ENCODE data around the gene VSTM2B.

DNA sequence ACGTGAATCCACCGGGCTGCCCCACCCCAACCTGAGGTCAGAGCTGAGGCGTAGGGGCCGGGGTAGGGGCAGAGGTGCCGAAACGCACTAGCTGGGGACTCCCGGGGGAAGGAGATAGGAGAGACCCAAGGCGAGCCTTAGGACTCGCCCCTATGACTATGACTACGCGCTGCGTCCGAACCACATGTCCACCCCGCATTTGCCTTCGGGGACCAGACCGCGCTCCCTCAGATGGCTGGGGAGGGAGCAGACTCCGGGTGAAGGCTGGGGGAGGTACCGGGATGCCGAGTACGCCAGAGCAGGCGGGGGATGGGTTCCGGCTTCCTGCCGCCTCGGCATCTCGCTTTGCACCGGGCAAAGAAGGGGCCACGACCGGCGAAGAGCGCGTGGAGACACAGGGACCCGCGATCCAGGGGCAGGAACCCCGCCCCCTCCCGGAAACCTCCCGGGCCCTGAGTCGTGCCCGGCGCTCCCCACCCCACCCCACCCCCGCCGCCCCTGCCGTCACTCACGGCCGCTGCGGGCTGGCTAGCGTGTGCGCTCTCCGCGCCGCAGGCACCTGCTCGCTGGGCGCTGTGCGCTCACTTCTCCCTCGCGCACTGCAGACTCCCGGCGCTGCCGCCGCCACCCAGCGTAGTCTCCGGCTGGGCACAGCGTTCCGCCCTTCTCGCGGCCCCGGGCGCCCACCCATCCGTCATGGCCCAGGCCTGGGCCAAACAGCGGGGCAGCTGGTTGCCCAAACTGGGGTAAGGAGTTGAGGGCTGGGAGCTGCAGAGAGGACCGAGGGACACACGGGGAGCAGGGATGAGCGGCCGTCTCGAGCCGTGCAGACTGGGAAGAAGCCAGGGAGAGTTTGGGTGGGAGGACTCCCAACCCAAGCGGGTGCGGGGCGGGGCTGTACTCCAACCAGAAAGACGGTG, 622 bp upstream of the VSTM2B start:
- TF ChIP-seq CTCF (conservative IDR thresholded peaks at IDR 0.05; ENCODE audit: low read depth, low read length) (no peak), EZH2 (IDR thresholded peaks at IDR 0.05; ENCODE audit: borderline replicate concordance, low read depth, low read length, poor library complexity, severe bottlenecking) (no peak)
